Choroid plexus epithelial cell (primary cell): ENCODE measurements around the gene FCRL6.

Source experiments
- DNase-seq: peaks from one replicate; pipeline ENCODE4 v3.0.0-alpha.2; 2010; ENCODE audit warnings: low read depth
- H3K4me3 ChIP-seq: 2 replicates; pipeline ENCODE4 v1.5.1; 2011; ENCODE audit warnings: low read depth, mild to moderate bottlenecking, control low read depth, low read length, moderate library complexity
- CTCF ChIP-seq: conservative IDR thresholded peaks from 2 replicates; pipeline ENCODE4 v1.5.1; 2011; ENCODE audit warnings: low read depth, mild to moderate bottlenecking, control low read depth, inconsistent platforms, low read length, moderate library complexity

Gene FCRL6, protein sequence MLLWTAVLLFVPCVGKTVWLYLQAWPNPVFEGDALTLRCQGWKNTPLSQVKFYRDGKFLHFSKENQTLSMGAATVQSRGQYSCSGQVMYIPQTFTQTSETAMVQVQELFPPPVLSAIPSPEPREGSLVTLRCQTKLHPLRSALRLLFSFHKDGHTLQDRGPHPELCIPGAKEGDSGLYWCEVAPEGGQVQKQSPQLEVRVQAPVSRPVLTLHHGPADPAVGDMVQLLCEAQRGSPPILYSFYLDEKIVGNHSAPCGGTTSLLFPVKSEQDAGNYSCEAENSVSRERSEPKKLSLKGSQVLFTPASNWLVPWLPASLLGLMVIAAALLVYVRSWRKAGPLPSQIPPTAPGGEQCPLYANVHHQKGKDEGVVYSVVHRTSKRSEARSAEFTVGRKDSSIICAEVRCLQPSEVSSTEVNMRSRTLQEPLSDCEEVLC

DNA sequence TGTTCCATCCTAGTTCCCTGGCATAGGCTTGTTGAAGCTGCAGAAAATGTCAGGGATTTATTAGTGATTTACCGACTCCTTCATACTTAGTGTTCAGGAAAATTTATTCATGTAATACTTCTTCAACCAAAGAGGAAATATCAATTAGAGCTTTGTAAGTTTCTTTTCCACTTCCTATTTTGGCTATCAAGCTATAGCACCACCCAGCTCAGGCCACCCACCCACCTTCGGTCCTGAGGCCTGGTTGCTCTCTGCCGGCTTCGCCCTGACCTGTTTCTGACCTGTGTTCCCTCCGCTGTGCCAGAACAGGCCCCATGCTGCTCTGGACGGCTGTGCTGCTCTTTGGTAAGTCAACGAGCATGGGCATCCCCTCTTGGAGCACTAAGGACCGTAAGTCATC is at the start of gene FCRL6:
Gene FCRL6 (plus strand): TSS at position 250 of the 400 bp plus-strand sequence. CDS start 65 bp downstream, at position 315.
- DNase-seq: no peak
- no peak within 1 kb of the TSS for H3K4me3 ChIP-seq
- TF ChIP-seq CTCF: no peak

GRCh38 chr1:159753386-159753785 is 48.8 kb upstream of the FCRL6 start:
- TF ChIP-seq CTCF: no peak
- no peak overlapping the region for H3K4me3 ChIP-seq
- DNase-seq: no peak

- no peak for TF ChIP-seq CTCF
- no peak overlapping the region for H3K4me3 ChIP-seq
- no peak for DNase-seq
Observed at GRCh38 chr1:159755451-159756007, 46.6 kb upstream of the FCRL6 start.

DNA sequence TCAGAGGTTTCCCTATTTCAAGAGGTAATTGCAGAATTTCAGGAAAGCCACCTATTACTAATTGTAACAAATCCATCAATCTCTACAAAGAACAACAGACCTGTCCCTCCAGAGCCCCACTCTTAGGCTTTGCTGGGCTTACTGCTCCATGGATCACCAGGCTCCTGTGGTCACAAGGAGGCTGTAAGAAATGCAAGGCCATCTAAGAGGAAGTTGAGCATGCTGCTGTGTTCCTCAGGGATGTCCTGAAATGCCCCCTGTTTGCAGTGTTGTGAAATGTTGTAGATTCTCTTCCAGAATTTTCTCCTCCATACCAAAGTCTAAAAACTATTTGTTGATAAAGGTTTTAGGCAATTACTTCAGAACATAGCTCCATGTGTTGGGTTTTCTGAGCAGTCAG is 45.8 kb upstream of the FCRL6 start:
- TF ChIP-seq CTCF: no peak
- peak; percentile 32 for DNase-seq
- H3K4me3 ChIP-seq: no peak overlapping the region

- H3K4me3 ChIP-seq: no peak overlapping the region
- no peak for DNase-seq
- no peak for TF ChIP-seq CTCF
Observed at GRCh38 chr1:159763686-159764085, 38.5 kb upstream of the FCRL6 start.

DNA sequence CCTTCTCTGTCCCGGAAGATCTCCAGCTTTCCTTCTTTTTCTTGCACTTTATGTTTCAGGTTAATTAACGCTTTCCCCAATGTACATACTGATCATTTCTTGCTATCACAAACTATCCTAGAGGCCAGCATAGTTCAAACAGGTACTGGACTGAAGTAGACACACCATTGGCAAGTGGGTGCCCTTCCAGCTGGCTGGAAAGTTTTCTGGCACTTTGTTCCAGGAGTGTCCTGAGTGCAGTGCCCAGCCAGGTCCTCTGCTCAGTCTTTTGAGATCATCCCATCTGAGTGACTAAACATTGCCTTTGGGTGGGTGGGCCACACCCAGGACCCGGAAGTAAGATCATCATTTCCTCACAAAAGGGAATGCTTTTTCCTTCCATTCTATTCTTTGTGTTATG is 36.4 kb upstream of the FCRL6 start:
- DNase-seq: no peak
- no peak overlapping the region for H3K4me3 ChIP-seq
- TF ChIP-seq CTCF: no peak
